Caco-2 (cell line): ENCODE data around the gene SPTLC2. TPM values are rescaled to one million over a fixed set of nuclear protein-coding genes. Genes with fewer than 3 reads are reported as not detected.
"Not testable (repeated sequence)": the region's sequence is repeated elsewhere in the genome, so short reads cannot be mapped to it uniquely, and the experiment has no call there.

Experiments
- BruUV-seq: library from RNA; stranded (reverse); fragments of 400-500 nt; replicated peaks from 2 replicates; lab custom pipeline; 2021; lab: Mats Ljungman, UMichigan
- CTCF ChIA-PET: fragments of 300-600 bp; sonication (Branson Sonifier 250); formaldehyde crosslinking; loops from one replicate; lab custom pipeline; 2022; ENCODE audit warnings: antibody characterized with exemption; lab: Charles Lee
- POLR2A ChIA-PET: fragments of 300-600 bp; sonication (Branson Sonifier 250); formaldehyde crosslinking; loops from one replicate; lab custom pipeline; 2022; ENCODE audit warnings: antibody characterized with exemption; lab: Charles Lee
- DNase-seq, 2 experiments: peaks; one replicate each; pipeline versions ENCODE4 v3.0.0 to v3.0.0-alpha.2; 2020 to 2022
- H3K27me3 ChIP-seq: replicated peaks from 2 replicates; pipeline ENCODE4 v1.6.0; 2011; ENCODE audit warnings: low read length; ENCODE audit not compliant: control insufficient read depth, insufficient read depth
- H3K36me3 ChIP-seq: 2 replicates; pipeline ENCODE4 v1.5.1; 2011; ENCODE audit warnings: low read length; ENCODE audit not compliant: control insufficient read depth, insufficient read depth
- H3K4me1 ChIP-seq: fragments of 250-450 bp; sonication (Bioruptor Pico); 2 replicates; pipeline ENCODE4 v1.5.1; 2020; ENCODE audit warnings: mild to moderate bottlenecking
- H3K4me3 ChIP-seq: 2 replicates; pipeline ENCODE4 v1.5.1; 2011; ENCODE audit warnings: low read depth, mild to moderate bottlenecking, control low read depth, low read length
- H3K9me3 ChIP-seq: fragments of 250-450 bp; sonication (Bioruptor Pico); 2 replicates; pipeline ENCODE4 v1.5.1; 2020; ENCODE audit warnings: mild to moderate bottlenecking, moderate library complexity
- H3K27ac Mint-ChIP-seq: one replicate; pipeline ENCODE4 v1.8.0; 2022; ENCODE audit warnings: mixed read lengths; ENCODE audit not compliant: unreplicated experiment
- H3K27me3 Mint-ChIP-seq: one replicate; pipeline ENCODE4 v1.8.0; 2022; ENCODE audit warnings: mixed read lengths; ENCODE audit not compliant: insufficient read depth, unreplicated experiment
- H3K36me3 Mint-ChIP-seq: one replicate; pipeline ENCODE4 v1.8.0; 2022; ENCODE audit warnings: mild to moderate bottlenecking, mixed read lengths; ENCODE audit not compliant: insufficient read depth, unreplicated experiment
- H3K4me1 Mint-ChIP-seq: one replicate; pipeline ENCODE4 v1.8.0; 2022; ENCODE audit warnings: low read depth, mixed read lengths; ENCODE audit not compliant: unreplicated experiment
- H3K4me3 Mint-ChIP-seq: one replicate; pipeline ENCODE4 v1.8.0; 2022; ENCODE audit warnings: mild to moderate bottlenecking, moderate library complexity, mixed read lengths; ENCODE audit not compliant: unreplicated experiment
- H3K9me3 Mint-ChIP-seq: one replicate; pipeline ENCODE4 v1.8.0; 2022; ENCODE audit warnings: mixed read lengths; ENCODE audit not compliant: unreplicated experiment
- intact Hi-C: fragments of 100-400 bp; cut with micrococcal nuclease; formaldehyde crosslinking; loops from one replicate; pipeline ENCODE4 v1.10.0; 2022; ENCODE audit not compliant: unreplicated experiment
- total RNA-seq: library from RNA; stranded (reverse); gene quantifications from 2 replicates; pipeline ENCODE4 v1.2.3, GENCODE V29; 2022
- TF ChIP-seq, protein P1 (sequence below), 2 experiments: fragments of 200-600 bp in 1 of 2; IDR thresholded peaks; 1 replicate in 1 of 2; 2 replicates in 1 of 2; pipeline versions ENCODE4 v1.5.1 to v1.8.0; 2011 to 2022; ENCODE audit warnings: antibody characterized with exemption in 1 of 2, control low read depth in 1 of 2, inconsistent platforms in 1 of 2, low read depth in 1 of 2, low read length in 1 of 2, mild to moderate bottlenecking in 1 of 2, moderate library complexity in 1 of 2; ENCODE audit not compliant: insufficient read depth in 1 of 2, severe bottlenecking in 1 of 2, unreplicated experiment in 1 of 2

Gene SPTLC2
- total RNA-seq, 1 experiment from 2014 or later = 49.6 TPM

DNA sequence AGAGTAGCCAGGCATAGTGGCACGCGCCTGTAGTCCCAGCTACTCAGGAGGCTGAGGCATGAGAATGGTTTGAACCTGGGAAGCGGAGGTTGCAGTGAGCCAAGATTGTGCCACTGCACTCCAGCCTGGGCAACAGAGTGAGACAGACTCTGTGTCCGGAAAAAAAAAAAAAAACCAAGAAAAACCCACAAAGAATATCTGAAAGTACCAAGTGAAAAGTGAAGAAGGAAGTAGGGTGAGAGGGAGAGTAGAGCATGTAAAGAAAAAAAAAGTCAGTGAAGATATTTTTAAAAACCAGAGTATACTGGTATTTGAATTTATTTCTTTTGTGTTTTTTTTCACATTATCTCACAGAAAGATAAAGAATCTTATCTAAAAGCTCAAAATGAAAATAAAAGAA, 74.5 kb downstream of the SPTLC2 start:
- ChIA-PET CTCF (no interaction called here), POLR2A (no interaction called here)

DNA sequence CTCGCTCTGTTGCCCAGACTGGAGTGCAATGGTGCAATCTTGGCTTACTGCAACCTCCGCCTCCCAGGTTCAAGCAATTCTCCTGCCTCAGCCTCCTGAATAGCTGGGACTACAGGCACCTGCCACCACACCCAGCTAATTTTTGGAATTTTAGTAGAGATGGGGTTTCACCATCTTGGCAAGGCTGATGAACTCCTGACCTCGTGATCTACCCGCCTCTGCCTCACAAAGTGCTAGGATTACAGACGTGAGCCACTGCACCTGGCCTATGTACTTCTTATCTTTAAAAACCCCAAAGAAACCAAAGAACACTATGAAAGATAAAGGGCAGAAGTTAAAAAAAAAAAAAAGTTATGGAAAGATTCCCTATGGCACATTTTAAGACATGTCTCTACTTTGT, 79.5 kb downstream of the SPTLC2 start:
- H3K4me3 Mint-ChIP-seq, H3K9me3 ChIP-seq, H3K4me3 ChIP-seq, DNase-seq, intact Hi-C loops, H3K4me1 Mint-ChIP-seq, H3K27me3 ChIP-seq, H3K27ac Mint-ChIP-seq, H3K36me3 ChIP-seq, BruUV-seq, H3K9me3 Mint-ChIP-seq, CTCF ChIA-PET, H3K27me3 Mint-ChIP-seq: not testable (repeated sequence)
- POLR2A ChIA-PET = interaction anchor here (0.6 kb wide), 1 partner anchor 893 kb away, joined by 4 read pairs; no protein-coding TSS in a partner anchor
- H3K4me1 ChIP-seq = peaks cover 11% of the 10 kb centered on the region; the same call in 1 of the 2 replicates
- H3K36me3 Mint-ChIP-seq = peaks cover 21% of the 10 kb centered on the region

More for the DNA sequence above, 74.5 kb downstream of the SPTLC2 start:
- Histone ChIP-seq H3K36me3 (no peaks in the 10 kb centered on the region; the same call in 1 of the 2 replicates), H3K4me1 (peaks cover 33% of the 10 kb centered on the region), H3K9me3 (no peaks in the 10 kb centered on the region), H3K4me3 (no peak overlapping the region), H3K27me3 (no peaks in the 10 kb centered on the region)
- Mint-ChIP-seq H3K27me3 (no peaks in the 10 kb centered on the region), H3K36me3 (peaks cover 51% of the 10 kb centered on the region), H3K9me3 (no peaks in the 10 kb centered on the region), H3K27ac (no peak overlapping the region), H3K4me1 (no peaks in the 10 kb centered on the region), H3K4me3 (no peak overlapping the region)
- TF ChIP-seq, protein P1, sequence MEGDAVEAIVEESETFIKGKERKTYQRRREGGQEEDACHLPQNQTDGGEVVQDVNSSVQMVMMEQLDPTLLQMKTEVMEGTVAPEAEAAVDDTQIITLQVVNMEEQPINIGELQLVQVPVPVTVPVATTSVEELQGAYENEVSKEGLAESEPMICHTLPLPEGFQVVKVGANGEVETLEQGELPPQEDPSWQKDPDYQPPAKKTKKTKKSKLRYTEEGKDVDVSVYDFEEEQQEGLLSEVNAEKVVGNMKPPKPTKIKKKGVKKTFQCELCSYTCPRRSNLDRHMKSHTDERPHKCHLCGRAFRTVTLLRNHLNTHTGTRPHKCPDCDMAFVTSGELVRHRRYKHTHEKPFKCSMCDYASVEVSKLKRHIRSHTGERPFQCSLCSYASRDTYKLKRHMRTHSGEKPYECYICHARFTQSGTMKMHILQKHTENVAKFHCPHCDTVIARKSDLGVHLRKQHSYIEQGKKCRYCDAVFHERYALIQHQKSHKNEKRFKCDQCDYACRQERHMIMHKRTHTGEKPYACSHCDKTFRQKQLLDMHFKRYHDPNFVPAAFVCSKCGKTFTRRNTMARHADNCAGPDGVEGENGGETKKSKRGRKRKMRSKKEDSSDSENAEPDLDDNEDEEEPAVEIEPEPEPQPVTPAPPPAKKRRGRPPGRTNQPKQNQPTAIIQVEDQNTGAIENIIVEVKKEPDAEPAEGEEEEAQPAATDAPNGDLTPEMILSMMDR (IDR thresholded peaks at IDR 0.05; ENCODE audit: insufficient read depth in 1 of 2, low read depth in 1 of 2, low read length in 1 of 2, severe bottlenecking in 1 of 2, unreplicated experiment in 1 of 2) = no peak
- DNase-seq = no peak
- intact Hi-C loops = no loop called here
- BruUV-seq = no TSS peak

DNA sequence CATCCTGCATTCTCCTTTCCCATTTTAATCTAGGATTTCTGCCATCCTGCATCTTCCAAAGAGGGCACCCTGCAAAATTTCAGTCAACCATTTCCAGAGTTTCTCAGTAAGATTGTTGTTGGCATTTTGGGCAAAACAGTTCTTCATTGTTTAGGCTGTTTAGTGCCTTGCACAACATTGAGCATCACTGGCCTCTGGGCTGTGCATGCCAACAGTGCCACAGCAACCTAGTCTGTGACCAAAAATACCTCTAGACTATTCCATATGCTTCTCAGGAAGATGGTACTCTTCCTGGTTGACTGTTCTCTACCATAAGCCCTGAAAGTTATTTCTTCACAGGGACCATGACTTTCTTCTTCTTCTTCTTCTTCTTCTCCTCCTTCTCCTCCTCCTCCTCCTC, 85.4 kb downstream of the SPTLC2 start:
- Mint-ChIP-seq H3K27ac (no peak overlapping the region), H3K4me1 (no peaks in the 10 kb centered on the region), H3K27me3 (no peaks in the 10 kb centered on the region), H3K9me3 (no peaks in the 10 kb centered on the region), H3K4me3 (no peak overlapping the region), H3K36me3 (peaks cover 31% of the 10 kb centered on the region)
- no peaks in the 10 kb centered on the region for H3K9me3 ChIP-seq
- no peaks in the 10 kb centered on the region for H3K36me3 ChIP-seq
- CTCF ChIA-PET = no interaction called here
- H3K4me3 ChIP-seq = no peak overlapping the region
- BruUV-seq = no TSS peak
- POLR2A ChIA-PET = no interaction called here
- H3K27me3 ChIP-seq = no peaks in the 10 kb centered on the region
- TF ChIP-seq, protein P1 (IDR thresholded peaks at IDR 0.05; ENCODE audit: insufficient read depth in 1 of 2, low read depth in 1 of 2, low read length in 1 of 2, severe bottlenecking in 1 of 2, unreplicated experiment in 1 of 2) = no peak
- no peaks in the 10 kb centered on the region for H3K4me1 ChIP-seq
- intact Hi-C loops = no loop called here
- no peak for DNase-seq

DNA sequence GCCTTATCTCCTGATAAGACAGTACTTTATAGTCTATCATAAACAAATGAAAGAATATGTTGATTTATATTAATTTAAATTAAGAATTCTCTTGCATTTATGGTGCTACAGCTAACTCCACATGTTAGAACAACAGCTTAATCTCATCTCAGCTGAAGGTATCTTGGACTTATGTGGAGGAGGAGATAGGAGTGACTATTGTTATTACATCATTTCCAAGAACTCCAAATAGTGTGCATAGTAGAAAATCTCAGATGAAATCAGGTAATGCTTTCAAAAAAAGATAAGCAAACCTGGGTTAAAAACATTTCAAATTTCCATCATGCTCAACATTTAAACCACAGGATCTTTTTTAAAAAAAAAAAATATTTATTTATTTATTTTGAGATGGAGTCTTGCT, 86.5 kb downstream of the SPTLC2 start:
- peaks cover 25% of the 10 kb centered on the region for H3K36me3 Mint-ChIP-seq
- no peak for DNase-seq
- no peaks in the 10 kb centered on the region for H3K9me3 ChIP-seq
- intact Hi-C loops = no loop called here
- no peaks in the 10 kb centered on the region for H3K9me3 Mint-ChIP-seq
- no peak overlapping the region for H3K4me3 ChIP-seq
- POLR2A ChIA-PET = no interaction called here
- H3K27ac Mint-ChIP-seq = no peak overlapping the region
- TF ChIP-seq, protein P1 (IDR thresholded peaks at IDR 0.05; ENCODE audit: insufficient read depth in 1 of 2, low read depth in 1 of 2, low read length in 1 of 2, severe bottlenecking in 1 of 2, unreplicated experiment in 1 of 2) = no peak
- H3K4me1 ChIP-seq = no peaks in the 10 kb centered on the region
- no TSS peak for BruUV-seq
- CTCF ChIA-PET = no interaction called here
- no peaks in the 10 kb centered on the region for H3K4me1 Mint-ChIP-seq
- H3K27me3 ChIP-seq = no peaks in the 10 kb centered on the region
- no peaks in the 10 kb centered on the region for H3K36me3 ChIP-seq
- H3K4me3 Mint-ChIP-seq = no peak overlapping the region
- no peaks in the 10 kb centered on the region for H3K27me3 Mint-ChIP-seq
